HPDE6-E6E7 (cell line): ENCODE data around the gene ZSCAN10.
"Not testable (repeated sequence)": the region's sequence is repeated elsewhere in the genome, so short reads cannot be mapped to it uniquely, and the experiment has no call there.

Source experiments
- DNase-seq: peaks from one replicate; pipeline ENCODE4 v3.0.0; 2011; ENCODE audit warnings: missing footprints; ENCODE audit errors: extremely low spot score

The ZSCAN10 gene

GRCh38 chr16:3098459-3099394 is at the start of gene ZSCAN10:
Gene ZSCAN10, minus strand, starts transcription at chr16:3099294. Its CDS starts 6,357 bp downstream, at chr16:3092937.
- DNase-seq: no peak

GRCh38 chr16:3148256-3149192 is 49.4 kb upstream of the ZSCAN10 start:
- DNase-seq: no peak

- no peak for DNase-seq
Observed at GRCh38 chr16:3147757-3148104, 48.6 kb upstream of the ZSCAN10 start.

GRCh38 chr16:3147046-3147756 is 48.1 kb upstream of the ZSCAN10 start:
- DNase-seq: no peak

GRCh38 chr16:3145660-3146059 is 46.6 kb upstream of the ZSCAN10 start:
- no peak for DNase-seq

- DNase-seq: no peak
Observed at GRCh38 chr16:3145151-3145550, 46.1 kb upstream of the ZSCAN10 start.

GRCh38 chr16:3144321-3144983 is 45.4 kb upstream of the ZSCAN10 start:
- no peak for DNase-seq

GRCh38 chr16:3143598-3144320 is 44.7 kb upstream of the ZSCAN10 start:
- DNase-seq: no peak

- no peak for DNase-seq
Observed at GRCh38 chr16:3143189-3143588, 44.1 kb upstream of the ZSCAN10 start.

- no peak for DNase-seq
Observed at GRCh38 chr16:3142770-3143169, 43.7 kb upstream of the ZSCAN10 start.

GRCh38 chr16:3142327-3142726 is 43.2 kb upstream of the ZSCAN10 start:
- DNase-seq: no peak

- DNase-seq: no peak
Observed at GRCh38 chr16:3141781-3142311, 42.8 kb upstream of the ZSCAN10 start.

GRCh38 chr16:3140603-3141427 is 41.7 kb upstream of the ZSCAN10 start:
- DNase-seq: no peak

- DNase-seq: not testable (repeated sequence)
Observed at GRCh38 chr16:3139561-3139960, 40.5 kb upstream of the ZSCAN10 start.

GRCh38 chr16:3138823-3139426 is 39.8 kb upstream of the ZSCAN10 start:
- DNase-seq: no peak

GRCh38 chr16:3138342-3138741 is 39.2 kb upstream of the ZSCAN10 start:
- DNase-seq: no peak

GRCh38 chr16:3137267-3137666 is 38.2 kb upstream of the ZSCAN10 start:
- no peak for DNase-seq

GRCh38 chr16:3135126-3135715 is 36.1 kb upstream of the ZSCAN10 start:
- no peak for DNase-seq
